ENCODE data around the gene SLC22A23. TPM values are rescaled to one million over a fixed set of nuclear protein-coding genes. Genes with fewer than 3 reads are reported as not detected.

The SLC22A23 gene
- total RNA-seq, 1 experiment from 2014 or later = 38.2 TPM

GRCh38 chr6:3312604-3313231, 144.1 kb downstream of the SLC22A23 start (continued):
- TF ChIP-seq ZNF281 (CRISPR knock-in tag; IDR thresholded peaks at IDR 0.05) = no peak
- no peak for TF ChIP-seq ATF6 (CRISPR knock-in tag; IDR thresholded peaks at IDR 0.05)
- TF ChIP-seq PREB (CRISPR knock-in tag; IDR thresholded peaks at IDR 0.05; ENCODE audit: borderline replicate concordance) = no peak
- TF ChIP-seq GRHL2 (CRISPR knock-in tag; IDR thresholded peaks at IDR 0.05; ENCODE audit: insufficient replicate concordance, severe bottlenecking) = no peak
- no peak for TF ChIP-seq ZNF263 (CRISPR knock-in tag; IDR thresholded peaks at IDR 0.05; ENCODE audit: low read depth)
- no peak for TF ChIP-seq AR (CRISPR knock-in tag; IDR thresholded peaks at IDR 0.05)
- TF ChIP-seq ATF3 (CRISPR knock-in tag; conservative IDR thresholded peaks at IDR 0.05) = no peak
- no peak for TF ChIP-seq NFATC4 (CRISPR knock-in tag; IDR thresholded peaks at IDR 0.05)
- TF ChIP-seq AFF4 (CRISPR knock-in tag; IDR thresholded peaks at IDR 0.05; ENCODE audit: borderline replicate concordance) = no peak

GRCh38 chr6:3311826-3312225, 145.0 kb downstream of the SLC22A23 start:
- ChIA-PET POLR2A (no interaction called here), CTCF (interaction anchor here (0.6 to 1.0 kb wide), 3 partner anchors 30 to 91 kb away, joined by 3 to 6 read pairs (median 4); no protein-coding TSS in a partner anchor)
- H3K9me3 Mint-ChIP-seq = no peaks in the 10 kb centered on the region
- H3K4me1 Mint-ChIP-seq = peaks cover 26% of the 10 kb centered on the region
- DNase-seq (ENCODE audit: low spot score) = peak; percentile 5
- no peaks in the 10 kb centered on the region for H3K27me3 Mint-ChIP-seq (ENCODE audit: low read depth)
- peaks cover 23% of the 10 kb centered on the region for H3K36me3 Mint-ChIP-seq
- no peak overlapping the region for H3K4me3 Mint-ChIP-seq
- peak; percentile 28; the same call in 1 of the 2 replicates for ATAC-seq
- no peak overlapping the region for H3K27ac Mint-ChIP-seq
- no peak for TF ChIP-seq AFF4 (CRISPR knock-in tag; IDR thresholded peaks at IDR 0.05; ENCODE audit: borderline replicate concordance)
- no peak for TF ChIP-seq ZSCAN18 (CRISPR knock-in tag; IDR thresholded peaks at IDR 0.05)
- no peak for TF ChIP-seq SMAD4 (CRISPR knock-in tag; IDR thresholded peaks at IDR 0.05)
- TF ChIP-seq ZNF121 (CRISPR knock-in tag; IDR thresholded peaks at IDR 0.05) = no peak
- TF ChIP-seq, protein P1, sequence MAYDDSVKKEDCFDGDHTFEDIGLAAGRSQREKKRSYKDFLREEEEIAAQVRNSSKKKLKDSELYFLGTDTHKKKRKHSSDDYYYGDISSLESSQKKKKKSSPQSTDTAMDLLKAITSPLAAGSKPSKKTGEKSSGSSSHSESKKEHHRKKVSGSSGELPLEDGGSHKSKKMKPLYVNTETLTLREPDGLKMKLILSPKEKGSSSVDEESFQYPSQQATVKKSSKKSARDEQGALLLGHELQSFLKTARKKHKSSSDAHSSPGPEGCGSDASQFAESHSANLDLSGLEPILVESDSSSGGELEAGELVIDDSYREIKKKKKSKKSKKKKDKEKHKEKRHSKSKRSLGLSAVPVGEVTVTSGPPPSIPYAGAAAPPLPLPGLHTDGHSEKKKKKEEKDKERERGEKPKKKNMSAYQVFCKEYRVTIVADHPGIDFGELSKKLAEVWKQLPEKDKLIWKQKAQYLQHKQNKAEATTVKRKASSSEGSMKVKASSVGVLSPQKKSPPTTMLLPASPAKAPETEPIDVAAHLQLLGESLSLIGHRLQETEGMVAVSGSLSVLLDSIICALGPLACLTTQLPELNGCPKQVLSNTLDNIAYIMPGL (CRISPR knock-in tag; IDR thresholded peaks at IDR 0.05) = no peak
